Ectodermal cell (in vitro differentiated cells): ENCODE measurements around the gene PLA2G2F.
"Not testable (repeated sequence)": the region's sequence is repeated elsewhere in the genome, so short reads cannot be mapped to it uniquely, and the experiment has no call there.

Experiments used
- H3K27ac ChIP-seq: 2 replicates; pipeline ENCODE4 v1.7.0; 2013; ENCODE audit warnings: mild to moderate bottlenecking, low read depth, low read length; ENCODE audit not compliant: insufficient read depth, poor library complexity, severe bottlenecking
- H3K27me3 ChIP-seq: 2 replicates; pipeline ENCODE4 v1.7.0; 2013; ENCODE audit warnings: mild to moderate bottlenecking, low read length; ENCODE audit not compliant: insufficient read depth, control insufficient read depth, poor library complexity, severe bottlenecking
- H3K36me3 ChIP-seq: one replicate; pipeline ENCODE4 v1.7.0; 2013; ENCODE audit warnings: low read length; ENCODE audit not compliant: control insufficient read depth, insufficient read depth
- H3K4me1 ChIP-seq: one replicate; pipeline ENCODE4 v1.7.0; 2013; ENCODE audit warnings: low read length; ENCODE audit not compliant: control insufficient read depth, insufficient read depth
- H3K4me3 ChIP-seq: 2 replicates; pipeline ENCODE4 v1.7.0; 2013; ENCODE audit warnings: low read depth, low read length, control low read depth; ENCODE audit not compliant: insufficient read depth
- H3K9me3 ChIP-seq: 2 replicates; pipeline ENCODE4 v1.7.0; 2013; ENCODE audit warnings: mild to moderate bottlenecking, low read length, moderate library complexity; ENCODE audit not compliant: control insufficient read depth
- WGBS, 2 experiments: methylation state at CpG; one replicate each; pipeline ENCODE4 v1.1.7; 2013; ENCODE audit warnings: missing lambda C conversion rate in 2 of 2; 5-methylcytosine and 5-hydroxymethylcytosine counted together

Gene PLA2G2F

GRCh38 chr1:20126041-20126805 lies 12.9 kb upstream of the PLA2G2F start:
- Histone ChIP-seq H3K36me3 (no peaks in the 10 kb centered on the region), H3K4me3 (no peak overlapping the region), H3K9me3 (no peaks in the 10 kb centered on the region), H3K4me1 (no peaks in the 10 kb centered on the region), H3K27ac (no peak overlapping the region), H3K27me3 (no peaks in the 10 kb centered on the region)
- WGBS, 2 experiments = 87 to 88% methylated on average over 9 of the region's 9 CpGs

DNA sequence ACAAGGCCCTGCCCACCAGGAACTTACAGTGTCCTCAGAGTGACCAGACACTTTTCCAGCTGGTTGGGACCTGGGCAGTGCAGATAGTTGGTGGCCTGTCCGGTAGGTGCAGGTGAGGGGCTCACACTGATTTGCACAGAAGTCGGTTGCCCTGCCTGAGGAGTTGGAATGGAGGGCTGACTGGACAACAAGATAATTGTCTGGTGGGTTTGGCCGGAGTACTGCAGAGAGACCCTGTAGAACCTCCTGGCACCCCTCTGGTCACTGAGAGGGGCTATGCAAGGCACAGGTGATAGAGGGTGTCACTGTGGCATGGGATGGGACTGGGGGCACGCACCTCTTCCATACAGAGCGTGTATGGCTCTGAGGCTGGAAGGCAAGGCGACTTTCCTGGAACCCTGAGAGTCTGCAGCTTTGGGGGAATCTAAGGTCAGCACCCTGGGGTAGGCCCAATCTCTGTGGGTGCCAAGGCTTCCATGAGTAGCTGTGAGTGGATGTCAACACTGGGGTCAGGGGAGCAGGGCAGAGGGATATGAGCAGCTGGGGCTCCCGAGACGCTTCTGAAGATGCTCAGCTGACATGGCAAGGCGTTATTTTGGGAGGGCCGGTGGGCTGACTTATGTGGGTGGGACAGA lies 12.2 kb upstream of the PLA2G2F start:
- Histone ChIP-seq H3K4me3 (no peak overlapping the region), H3K36me3 (no peaks in the 10 kb centered on the region), H3K9me3 (no peaks in the 10 kb centered on the region), H3K27me3 (no peaks in the 10 kb centered on the region), H3K27ac (no peak overlapping the region), H3K4me1 (no peaks in the 10 kb centered on the region)
- 93 to 97% methylated on average over 10 of the region's 10 CpGs for WGBS, 2 experiments

DNA sequence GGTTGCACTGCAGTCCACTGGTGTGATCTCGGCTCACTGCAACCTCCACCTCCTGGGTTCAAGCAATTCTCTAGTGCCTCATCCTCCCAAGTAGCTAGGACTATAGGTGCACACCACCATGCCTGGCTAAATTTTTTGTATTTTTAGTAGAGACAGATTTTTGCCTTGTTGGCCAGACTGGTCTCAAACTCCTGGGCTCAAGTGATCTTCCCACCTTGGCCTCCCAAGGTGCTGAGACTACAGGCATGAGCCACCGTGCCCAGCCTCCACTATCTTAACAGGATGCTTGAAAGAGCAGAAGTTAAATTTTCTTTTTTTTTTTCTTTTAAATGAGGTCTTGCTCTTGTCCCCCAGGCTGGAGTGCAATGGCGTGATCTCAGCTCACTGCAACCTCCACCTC lies 8.6 kb upstream of the PLA2G2F start:
- H3K27ac ChIP-seq, H3K4me1 ChIP-seq, H3K27me3 ChIP-seq, H3K9me3 ChIP-seq, H3K4me3 ChIP-seq, H3K36me3 ChIP-seq: not testable (repeated sequence)
- 90 to 95% methylated on average over 2 of the region's 3 CpGs for WGBS, 2 experiments

DNA sequence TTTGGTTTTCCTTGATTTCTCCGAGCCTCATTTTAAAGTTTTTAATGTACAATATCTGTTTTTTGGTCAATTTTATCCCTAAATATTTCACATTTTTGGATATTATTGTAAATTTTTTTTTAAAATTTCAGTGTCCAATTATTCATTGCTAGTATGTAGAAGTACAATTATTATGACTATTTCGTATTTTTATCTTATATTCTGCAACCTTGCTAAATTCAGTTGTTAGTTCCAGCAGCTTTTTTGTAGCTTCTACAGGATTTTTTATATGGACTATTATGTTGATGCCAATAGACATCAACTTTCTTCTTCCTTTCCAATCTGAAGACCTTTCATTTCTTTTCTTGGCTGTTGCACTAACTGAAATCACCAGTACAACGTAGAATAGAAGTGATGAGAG lies 4.1 kb upstream of the PLA2G2F start:
- H3K27me3 ChIP-seq = no peaks in the 10 kb centered on the region
- 94 to 100% methylated on average over 1 to 3 of the region's 3 CpGs for WGBS, 2 experiments
- no peak overlapping the region for H3K27ac ChIP-seq

GRCh38 chr1:20136249-20136648 lies 2.9 kb upstream of the PLA2G2F start:
- H3K27me3 ChIP-seq = no peaks in the 10 kb centered on the region
- H3K27ac ChIP-seq = no peak overlapping the region
- H3K4me3 ChIP-seq = no peak overlapping the region
- 94 to 95% methylated on average over 3 of the region's 3 CpGs for WGBS, 2 experiments
- no peaks in the 10 kb centered on the region for H3K4me1 ChIP-seq
- H3K9me3 ChIP-seq = no peaks in the 10 kb centered on the region
- no peaks in the 10 kb centered on the region for H3K36me3 ChIP-seq

More for the DNA sequence above, 4.1 kb upstream of the PLA2G2F start:
- Histone ChIP-seq H3K4me3 (no peak overlapping the region), H3K36me3 (no peaks in the 10 kb centered on the region), H3K4me1 (no peaks in the 10 kb centered on the region), H3K9me3 (no peaks in the 10 kb centered on the region)

GRCh38 chr1:20137055-20137454 lies 2.1 kb upstream of the PLA2G2F start:
- H3K27ac ChIP-seq = no peak overlapping the region
- no peaks in the 10 kb centered on the region for H3K36me3 ChIP-seq
- no peaks in the 10 kb centered on the region for H3K4me1 ChIP-seq
- no peak overlapping the region for H3K4me3 ChIP-seq
- WGBS, 2 experiments = 91 to 95% methylated on average over 4 of the region's 4 CpGs
- no peaks in the 10 kb centered on the region for H3K9me3 ChIP-seq
- no peaks in the 10 kb centered on the region for H3K27me3 ChIP-seq

DNA sequence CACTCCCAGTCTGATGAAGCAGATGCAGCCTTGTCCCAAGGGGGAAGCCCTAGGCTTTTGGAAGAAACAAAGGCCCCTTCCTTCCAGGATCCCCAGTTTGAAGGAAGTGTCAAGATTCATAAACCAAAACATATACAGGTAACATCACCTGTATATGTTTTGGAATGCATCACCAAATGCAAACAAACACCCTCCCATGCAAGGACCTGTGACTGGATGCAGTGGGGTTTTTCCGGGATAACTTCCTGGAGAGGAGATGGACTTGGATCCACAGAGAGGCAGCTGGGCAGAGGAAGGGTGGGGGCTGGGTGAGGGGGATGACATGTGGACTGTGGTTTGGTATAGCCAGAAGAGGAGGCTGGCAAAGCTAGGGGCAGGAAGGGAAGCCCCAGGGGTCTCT lies 1.5 kb upstream of the PLA2G2F start:
- Histone ChIP-seq H3K36me3 (no peaks in the 10 kb centered on the region), H3K27me3 (no peaks in the 10 kb centered on the region), H3K4me3 (no peak overlapping the region), H3K9me3 (no peaks in the 10 kb centered on the region), H3K27ac (no peak overlapping the region), H3K4me1 (no peaks in the 10 kb centered on the region)
- WGBS, 2 experiments = 92 to 94% methylated on average over 1 of the region's 1 CpG

DNA sequence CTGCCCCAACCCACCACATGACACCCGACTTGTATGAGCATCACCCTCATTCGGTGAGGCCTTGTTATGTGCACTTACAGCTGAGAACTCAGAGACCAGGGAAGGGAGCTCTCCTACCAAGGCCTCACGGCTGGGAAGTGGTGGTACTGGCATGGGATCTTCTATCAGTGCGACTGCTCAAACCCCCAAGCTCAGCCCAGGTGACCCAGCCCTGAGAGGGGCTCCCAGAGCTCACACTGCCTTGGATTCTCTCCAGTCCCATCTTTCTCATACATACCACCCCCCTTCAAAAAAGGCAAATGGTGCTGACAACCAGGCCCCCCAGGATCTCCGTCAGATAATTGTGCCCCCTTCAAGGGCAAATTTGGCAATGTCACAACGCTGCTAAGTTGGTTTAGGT lies 777 bp upstream of the PLA2G2F start:
- 85 to 94% methylated on average over 6 of the region's 6 CpGs for WGBS, 2 experiments
- Histone ChIP-seq H3K4me3 (no peak overlapping the region), H3K27me3 (no peaks in the 10 kb centered on the region), H3K27ac (no peak overlapping the region), H3K9me3 (no peaks in the 10 kb centered on the region), H3K36me3 (no peaks in the 10 kb centered on the region), H3K4me1 (no peaks in the 10 kb centered on the region)

GRCh38 chr1:20139776-20140612 lies 871 bp downstream of the PLA2G2F start:
- H3K27ac ChIP-seq = no peak overlapping the region
- no peaks in the 10 kb centered on the region for H3K36me3 ChIP-seq
- no peak overlapping the region for H3K4me3 ChIP-seq
- H3K9me3 ChIP-seq = no peaks in the 10 kb centered on the region
- no peaks in the 10 kb centered on the region for H3K27me3 ChIP-seq
- WGBS, 2 experiments = 93 to 95% methylated on average over 13 of the region's 13 CpGs
- no peaks in the 10 kb centered on the region for H3K4me1 ChIP-seq

DNA sequence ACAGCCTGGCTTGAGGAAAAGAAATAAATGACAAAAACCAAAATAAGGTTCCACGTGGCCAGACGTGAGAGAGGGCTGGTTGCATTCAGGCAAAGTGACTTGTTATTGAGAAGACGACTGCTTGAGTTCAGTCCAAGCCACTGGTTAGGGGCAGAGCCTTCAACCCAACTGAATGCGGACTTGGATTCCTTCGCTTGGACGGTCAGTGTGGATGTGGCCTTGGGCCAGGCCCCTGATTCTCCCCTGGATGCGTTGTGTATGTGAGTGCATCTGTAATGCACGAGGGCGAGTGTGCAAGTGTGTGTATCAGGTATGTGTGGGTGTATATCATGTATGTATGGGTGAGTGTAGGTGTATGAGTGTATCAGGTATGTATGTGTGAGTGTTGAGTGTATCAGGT lies 1.9 kb downstream of the PLA2G2F start:
- 93% methylated on average over 9 of the region's 9 CpGs for WGBS, 2 experiments

More for the DNA sequence above, 1.9 kb downstream of the PLA2G2F start:
- H3K27me3 ChIP-seq = no peaks in the 10 kb centered on the region
- H3K36me3 ChIP-seq = no peaks in the 10 kb centered on the region
- no peak overlapping the region for H3K4me3 ChIP-seq
- H3K9me3 ChIP-seq = no peaks in the 10 kb centered on the region
- H3K4me1 ChIP-seq = no peaks in the 10 kb centered on the region
- no peak overlapping the region for H3K27ac ChIP-seq
